Measurements from ENCODE around the gene LALBA.
"Not testable (repeated sequence)": the region's sequence is repeated elsewhere in the genome, so short reads cannot be mapped to it uniquely, and the experiment has no call there.

The LALBA gene

DNA sequence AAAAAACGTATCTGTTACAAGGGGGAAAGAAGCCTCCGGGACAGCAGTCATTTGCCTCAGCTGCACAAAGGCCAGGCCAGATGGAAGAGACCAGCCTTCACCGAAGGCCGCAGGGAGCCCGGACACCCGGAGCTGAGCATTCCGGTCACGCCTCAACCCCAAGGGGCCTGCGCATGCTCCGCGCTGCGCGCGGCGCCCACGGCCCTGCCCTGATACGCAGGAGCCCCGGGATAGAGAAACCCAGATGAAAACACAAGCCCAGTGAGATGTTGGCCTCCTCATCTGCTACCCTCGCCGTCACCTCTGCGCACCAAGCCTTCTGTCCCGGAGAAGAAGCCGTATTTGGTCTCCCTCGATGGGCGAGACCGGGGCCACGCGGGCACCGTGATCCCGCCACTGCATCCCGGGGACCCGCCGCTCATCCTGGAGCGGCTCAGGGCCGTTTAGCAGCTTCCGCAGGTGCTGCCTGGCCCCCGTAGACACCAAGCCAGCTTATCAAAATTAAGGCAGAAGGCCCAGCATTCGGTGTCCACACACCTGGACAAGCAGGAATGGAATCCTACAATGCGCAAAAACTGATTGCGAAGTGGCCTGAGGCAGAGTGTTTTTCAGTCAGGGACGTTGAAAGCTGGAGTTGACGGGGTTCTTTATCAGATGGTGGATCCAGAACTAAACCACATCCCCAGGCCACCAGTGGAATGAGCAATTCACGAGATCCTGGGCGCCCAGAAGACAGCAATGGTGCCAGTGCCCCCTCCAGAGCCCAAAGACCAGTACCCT is 41.8 kb downstream of the LALBA start:
- DNase-seq, result no peak

- no peak for DNase-seq
These were observed 44.5 kb downstream of the LALBA start, which contains the start of gene OR8S1 for GRCh38 chr12:48525332-48525731. Gene OR8S1 (plus strand): TSS chr12:48525632. CDS start chr12:48525632, 0 bp downstream.

DNA sequence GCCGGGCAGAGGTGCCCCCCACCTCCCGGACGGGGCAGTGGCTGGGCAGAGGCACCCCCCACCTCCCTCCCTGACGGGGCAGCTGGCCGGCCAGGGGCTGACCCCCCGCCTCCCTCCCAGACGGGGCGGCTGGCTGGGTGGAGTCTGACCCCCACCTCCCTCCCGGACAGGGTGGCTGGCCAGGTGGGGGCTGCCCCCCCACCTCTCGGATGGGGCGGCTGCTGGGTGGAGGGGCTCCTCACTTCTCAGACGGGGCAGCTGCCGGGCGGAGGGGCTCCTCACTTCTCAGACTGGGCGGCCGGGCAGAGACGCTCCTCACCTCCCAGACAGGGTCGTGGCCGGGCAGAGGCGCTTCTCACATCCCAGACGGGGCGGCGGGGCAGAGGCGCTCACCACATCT is 49.5 kb downstream of the LALBA start:
- not testable (repeated sequence) for DNase-seq
